HG02852 (cell line): Measurements from ENCODE around the gene BEAN1.
"Not testable (repeated sequence)": the region's sequence is repeated elsewhere in the genome, so short reads cannot be mapped to it uniquely, and the experiment has no call there.

Experiments
- ATAC-seq: cut with Tn5 transposase; IDR thresholded peaks from one replicate; pipeline ENCODE4 v1.9.1; 2021; ENCODE audit warnings: mild to moderate bottlenecking, moderate library complexity; ENCODE audit not compliant: unreplicated experiment

Gene BEAN1

GRCh38 chr16:66439051-66439730 lies 12.1 kb downstream of the BEAN1 start:
- no peak for ATAC-seq

- no peak for ATAC-seq
Observed at GRCh38 chr16:66440271-66440802, 13.2 kb downstream of the BEAN1 start.

- ATAC-seq: no peak
Observed at GRCh38 chr16:66440970-66441369, 13.9 kb downstream of the BEAN1 start.

GRCh38 chr16:66441586-66442375 lies 14.7 kb downstream of the BEAN1 start:
- no peak for ATAC-seq

- ATAC-seq: no peak
Observed at GRCh38 chr16:66442502-66443268, 15.6 kb downstream of the BEAN1 start.

GRCh38 chr16:66443269-66443652 lies 16.2 kb downstream of the BEAN1 start:
- ATAC-seq: no peak

GRCh38 chr16:66444049-66444481 lies 17.0 kb downstream of the BEAN1 start:
- no peak for ATAC-seq

- no peak for ATAC-seq
Observed at GRCh38 chr16:66446737-66447136, 19.6 kb downstream of the BEAN1 start.

GRCh38 chr16:66447491-66447890 lies 20.4 kb downstream of the BEAN1 start:
- no peak for ATAC-seq

GRCh38 chr16:66451548-66451947 lies 24.5 kb downstream of the BEAN1 start:
- no peak for ATAC-seq

GRCh38 chr16:66453230-66453629 lies 26.1 kb downstream of the BEAN1 start:
- ATAC-seq: not testable (repeated sequence)

- no peak for ATAC-seq
Observed at GRCh38 chr16:66454751-66455150, 27.7 kb downstream of the BEAN1 start.

- ATAC-seq: no peak
Observed at GRCh38 chr16:66455970-66456369, 28.9 kb downstream of the BEAN1 start.

- ATAC-seq: no peak
Observed at GRCh38 chr16:66457888-66458287, 30.8 kb downstream of the BEAN1 start.

- ATAC-seq: no peak
Observed at GRCh38 chr16:66458292-66458691, 31.2 kb downstream of the BEAN1 start.

- ATAC-seq: no peak
Observed at GRCh38 chr16:66458853-66459252, 31.8 kb downstream of the BEAN1 start.

- ATAC-seq: no peak
Observed at GRCh38 chr16:66459878-66460277, 32.8 kb downstream of the BEAN1 start.

GRCh38 chr16:66460703-66461102 lies 33.6 kb downstream of the BEAN1 start:
- no peak for ATAC-seq

- ATAC-seq: no peak
Observed at GRCh38 chr16:66462912-66463311, 35.8 kb downstream of the BEAN1 start.

- ATAC-seq: not testable (repeated sequence)
Observed at GRCh38 chr16:66465946-66466345, 38.9 kb downstream of the BEAN1 start.

GRCh38 chr16:66466636-66467035 lies 39.5 kb downstream of the BEAN1 start:
- ATAC-seq: not testable (repeated sequence)
